H1 (cell line): ENCODE data around the gene MACF1. TPM values are rescaled to one million over a fixed set of nuclear protein-coding genes. Genes with fewer than 3 reads are reported as not detected.

Source experiments
- CTCF ChIA-PET: fragments of 300-600 bp; sonication (Branson Sonifier 250); formaldehyde crosslinking; loops from one replicate; lab custom pipeline; 2021; ENCODE audit not compliant: partially characterized antibody; lab: Charles Lee
- POLR2A ChIA-PET: fragments of 300-600 bp; sonication (Branson Sonifier 250); formaldehyde crosslinking; loops from one replicate; lab custom pipeline; 2021; ENCODE audit warnings: inconsistent platforms; ENCODE audit not compliant: partially characterized antibody; lab: Charles Lee
- DNase-seq, 2 experiments: peaks; one replicate each; pipeline versions ENCODE4 v3.0.0 to v3.0.0-alpha.2; 2010 to 2022; ENCODE audit warnings: low spot score in 2 of 2, low read depth in 1 of 2, mixed read lengths in 1 of 2
- FAIRE-seq: peaks from 2 replicates; lab custom pipeline; 2011; peaks lifted over from hg19 to GRCh38; lab: Jason Lieb, UNC
- H2AFZ ChIP-seq: 2 replicates; pipeline ENCODE4 v1.8.1; 2012; ENCODE audit warnings: low read length, inconsistent platforms
- H2AK5ac ChIP-seq: 2 replicates; pipeline ENCODE4 v1.6.1; 2013; ENCODE audit warnings: low read depth, low read length
- H2BK120ac ChIP-seq: replicated peaks from 2 replicates; pipeline ENCODE3; 2013; ENCODE audit warnings: low read depth, low read length, inconsistent platforms
- H2BK12ac ChIP-seq: 2 replicates; pipeline ENCODE4 v1.6.1; 2013; ENCODE audit warnings: low read depth, low read length
- H2BK15ac ChIP-seq: 2 replicates; pipeline ENCODE4 v1.6.1; 2013; ENCODE audit warnings: low read length
- H2BK20ac ChIP-seq: 2 replicates; pipeline ENCODE4 v1.6.1; 2013; ENCODE audit warnings: low read length
- H2BK5ac ChIP-seq: 2 replicates; pipeline ENCODE4 v1.6.1; 2013; ENCODE audit warnings: low read depth, low read length
- H3K14ac ChIP-seq: 2 replicates; pipeline ENCODE4 v1.6.1; 2013; ENCODE audit warnings: inconsistent platforms; ENCODE audit not compliant: insufficient read length
- H3K18ac ChIP-seq: 2 replicates; pipeline ENCODE4 v1.6.1; 2013; ENCODE audit warnings: low read length; ENCODE audit errors: extremely low read depth
- H3K23ac ChIP-seq: 2 replicates; pipeline ENCODE4 v1.6.1; 2013; ENCODE audit warnings: inconsistent platforms; ENCODE audit not compliant: insufficient read length
- H3K23me2 ChIP-seq: 2 replicates; pipeline ENCODE4 v1.6.1; 2013; ENCODE audit warnings: low read depth, low read length
- H3K27ac ChIP-seq: 2 replicates; pipeline ENCODE4 v1.6.1; 2011; ENCODE audit warnings: low read depth, low read length, inconsistent platforms
- H3K27me3 ChIP-seq, 4 experiments: replicated peaks in 1 of 4; 1 replicate in 1 of 4; 2 replicates in 3 of 4; pipeline versions ENCODE4 v1.6.1 to v1.8.1; 2011 to 2013; ENCODE audit warnings: low read length in 3 of 4, mild to moderate bottlenecking in 3 of 4, inconsistent platforms in 2 of 4, mixed read lengths in 2 of 4, moderate library complexity in 1 of 4; ENCODE audit not compliant: control insufficient read depth in 3 of 4, insufficient read depth in 3 of 4; ENCODE audit errors: extremely low read depth in 1 of 4
- H3K36me3 ChIP-seq, 4 experiments: 2 replicates each; pipeline versions ENCODE4 v1.6.1 to v1.8.1; 2011 to 2013; ENCODE audit warnings: mild to moderate bottlenecking in 4 of 4, low read length in 3 of 4, moderate library complexity in 2 of 4, control low read depth in 1 of 4, inconsistent platforms in 1 of 4; ENCODE audit not compliant: insufficient read depth in 4 of 4, control insufficient read depth in 2 of 4
- H3K4ac ChIP-seq: replicated peaks from 2 replicates; pipeline ENCODE3; 2013; ENCODE audit warnings: low read length, low read depth, mixed read lengths, inconsistent platforms; ENCODE audit not compliant: insufficient read length
- H3K4me1 ChIP-seq, 4 experiments: replicated peaks in 1 of 4; 1 replicate in 1 of 4; 2 replicates in 3 of 4; pipeline versions ENCODE4 v1.6.1 to v1.8.1; 2011 to 2013; ENCODE audit warnings: low read length in 3 of 4, inconsistent platforms in 2 of 4, mixed read lengths in 1 of 4; ENCODE audit not compliant: insufficient read depth in 4 of 4, control insufficient read depth in 3 of 4
- H3K4me2 ChIP-seq, 2 experiments: 2 replicates each; pipeline versions ENCODE4 v1.6.1 to v1.8.1; 2011 to 2013; ENCODE audit warnings: low read depth in 2 of 2, low read length in 2 of 2, control low read depth in 1 of 2, inconsistent platforms in 1 of 2, mild to moderate bottlenecking in 1 of 2; ENCODE audit not compliant: insufficient read depth in 1 of 2
- H3K4me3 ChIP-seq, 4 experiments: fragments of 200-600, 300-600 bp in 1 of 4; sonication (generic), shearing (Covaris generic), sonication (Bioruptor Twin) in 1 of 4; 2 replicates each; pipeline versions ENCODE4 v1.5.1 to v1.8.1; 2011 to 2016; ENCODE audit warnings: low read length in 4 of 4, low read depth in 3 of 4, control low read depth in 2 of 4, inconsistent platforms in 2 of 4, mild to moderate bottlenecking in 2 of 4, mixed read lengths in 1 of 4, moderate library complexity in 1 of 4; ENCODE audit not compliant: insufficient read depth in 2 of 4; ENCODE audit errors: extremely low read depth in 1 of 4
- H3K56ac ChIP-seq: replicated peaks from 2 replicates; pipeline ENCODE3; 2013; ENCODE audit warnings: low read depth, mild to moderate bottlenecking, mixed read lengths, low read length, inconsistent platforms; ENCODE audit not compliant: insufficient read length
- H3K79me1 ChIP-seq: 2 replicates; pipeline ENCODE4 v1.6.1; 2013; ENCODE audit warnings: low read depth, low read length, control low read depth
- H3K79me2 ChIP-seq, 2 experiments: 2 replicates each; pipeline versions ENCODE4 v1.6.1 to v1.8.1; 2012 to 2013; ENCODE audit warnings: low read length in 2 of 2, mild to moderate bottlenecking in 2 of 2, inconsistent platforms in 1 of 2; ENCODE audit not compliant: insufficient read depth in 2 of 2, control insufficient read depth in 1 of 2
- H3K9ac ChIP-seq, 4 experiments: replicated peaks in 1 of 4; 1 replicate in 1 of 4; 2 replicates in 3 of 4; pipeline versions ENCODE4 v1.6.1 to v1.8.1; 2011 to 2013; ENCODE audit warnings: low read depth in 3 of 4, low read length in 3 of 4, control low read depth in 2 of 4, mild to moderate bottlenecking in 2 of 4, moderate library complexity in 2 of 4, inconsistent platforms in 1 of 4; ENCODE audit errors: extremely low read depth in 1 of 4
- H3K9me3 ChIP-seq, 2 experiments: 2 replicates each; pipeline versions ENCODE4 v1.6.1 to v1.8.1; 2012 to 2013; ENCODE audit warnings: mild to moderate bottlenecking in 2 of 2, moderate library complexity in 2 of 2, control low read depth in 1 of 2, inconsistent platforms in 1 of 2, low read depth in 1 of 2, low read length in 1 of 2, mixed read lengths in 1 of 2; ENCODE audit not compliant: insufficient read depth in 2 of 2
- H4K20me1 ChIP-seq, 2 experiments: replicated peaks in 1 of 2; 2 replicates each; pipeline versions ENCODE3 to v1.8.1; 2011 to 2013; ENCODE audit warnings: inconsistent platforms in 2 of 2, low read length in 2 of 2, mild to moderate bottlenecking in 1 of 2; ENCODE audit not compliant: insufficient read depth in 2 of 2, control insufficient read depth in 1 of 2
- H4K5ac ChIP-seq: 2 replicates; pipeline ENCODE4 v1.6.1; 2013; ENCODE audit warnings: low read length, low read depth, mixed read lengths, inconsistent platforms; ENCODE audit not compliant: insufficient read length
- H4K8ac ChIP-seq: 2 replicates; pipeline ENCODE4 v1.8.0; 2013; ENCODE audit warnings: mild to moderate bottlenecking, moderate library complexity, low read length, inconsistent platforms; ENCODE audit not compliant: insufficient read depth; ENCODE audit errors: extremely low read depth
- H4K91ac ChIP-seq: replicated peaks from 2 replicates; pipeline ENCODE3; 2013; ENCODE audit warnings: low read length, mixed read lengths, inconsistent platforms; ENCODE audit not compliant: insufficient read length
- KDM5A ChIP-seq: fragments of 200-600 bp; IDR thresholded peaks from 2 replicates; pipeline ENCODE4 v1.7.1; 2012; ENCODE audit warnings: mild to moderate bottlenecking, low read length, inconsistent platforms, mixed read lengths
- whole genome bisulfite sequencing, 2 experiments: shearing (Covaris generic) in 1 of 2; methylation state at CpG; one replicate each; pipeline versions ENCODE4 v1.1.6 to v1.1.7; 2013 to 2015; ENCODE audit warnings: low lambda C conversion rate in 2 of 2, mixed read lengths in 2 of 2, inconsistent platforms in 1 of 2, low coverage in 1 of 2, missing lambda C conversion rate in 1 of 2; ENCODE audit not compliant: insufficient replicate concordance in 2 of 2, insufficient coverage in 1 of 2, insufficient read length in 1 of 2; ENCODE audit errors: extremely low coverage in 1 of 2, missing lambda C conversion rate in 1 of 2; 5-methylcytosine and 5-hydroxymethylcytosine counted together
- polyA plus RNA-seq, 7 experiments: library from polyadenylated mRNA; depleted of rRNA in 3 of 7; stranded (reverse) in 5 of 7; unstranded in 2 of 7; fragments of >200 nt in 5 of 7; fragments of 200-250 nt in 2 of 7; gene quantifications; 1 replicate in 5 of 7; 2 replicates in 1 of 7; 4 replicates in 1 of 7; pipeline versions ENCODE4 v1.2.1 to v1.2.3, GENCODE V29; 2011 to 2013; ENCODE audit warnings: missing spikeins in 2 of 7, mixed read lengths in 2 of 7
- total RNA-seq: library from RNA; stranded (reverse); fragmentation: NEBNext Ultra II Directional; extraction: Animal tissue kit (Norgen Biotek cat#: 25700); gene quantifications from 2 replicates; pipeline ENCODE4 v1.2.1, GENCODE V29; 2021

The MACF1 gene
- total and polyA plus RNA-seq, 2 of the 8 experiments (the other 6 are each of a cell fraction or from before 2014, with no cell fraction given) = 59.8 to 285 TPM

- DNase-seq = no peak
- Histone ChIP-seq H3K36me3 (no peaks in the 10 kb centered on the region; a peak in 1 of 8 replicates), H3K18ac (no peak overlapping the region), H3K4me3 (no peak overlapping the region), H2AK5ac (no peak overlapping the region), H3K27ac (no peak overlapping the region), H3K9me3 (no peaks in the 10 kb centered on the region), H3K14ac (no peak overlapping the region), H3K79me1 (peaks cover 23% of the 10 kb centered on the region), H3K56ac (no peak overlapping the region), H2BK12ac (no peak overlapping the region; the same call in 1 of the 2 replicates), H4K20me1 (peaks cover 3 to 5% of the 10 kb centered on the region in 2 experiments), H4K91ac (no peak overlapping the region), H3K27me3 (no peaks in the 10 kb centered on the region), H4K8ac (no peak overlapping the region), H3K4me2 (peak overlapping the region in 1 of 2 experiments; percentile 39; a peak in 1 of 4 replicates), H2BK5ac (no peak overlapping the region), H2BK120ac (no peak overlapping the region), H2BK15ac (0 out of 2 replicates have a peak overlapping the region, but pooled peaks have one; percentile 6), H3K9ac (no peak overlapping the region), H2AFZ (no peak overlapping the region), H3K79me2 (peaks cover 0 to 72% of the 10 kb centered on the region in 2 experiments; a peak in 3 of 4 replicates), H3K23me2 (no peaks in the 10 kb centered on the region), H2BK20ac (no peak overlapping the region), H3K4ac (no peak overlapping the region), H4K5ac (no peak overlapping the region), H3K23ac (no peak overlapping the region), H3K4me1 (peaks cover 10 to 23% (median 13%) of the 10 kb centered on the region in 4 experiments)
- WGBS, 2 experiments = 100% methylated on average over 1 of the region's 1 CpG; no CpG with 5 or more reads in 1 of the 2 experiments
- POLR2A ChIA-PET = interaction anchor here (0.7 to 3.0 kb wide), 8 partner anchors 8 to 108 kb away, joined by 3 to 22 read pairs (median 5); partner anchors contain the start of gene MACF1
- CTCF ChIA-PET = interaction anchor here (0.6 to 3.8 kb wide), 15 partner anchors 8 to 116 kb away, joined by 3 to 33 read pairs (median 4); partner anchors contain the start of gene MACF1
- no peak for FAIRE-seq
- TF ChIP-seq KDM5A = no peak
Measured at GRCh38 chr1:39214714-39214997, 10.2 kb downstream of the MACF1 start.
